ENCODE data around the gene SH3PXD2B. TPM values are rescaled to one million over a fixed set of nuclear protein-coding genes. Genes with fewer than 3 reads are reported as not detected.

The SH3PXD2B gene
- polyA plus RNA-seq, 3 donors, result 0.19 to 0.77 (median 0.31) TPM

GRCh38 chr5:172478256-172478655, 23.9 kb upstream of the SH3PXD2B start:
- Histone ChIP-seq H2AFZ (ENCODE audit: insufficient read depth, low read depth, low read length, poor library complexity, severe bottlenecking) (no peak overlapping the region), H3K9ac (ENCODE audit: insufficient read depth, low read length, poor library complexity, severe bottlenecking) (no peak overlapping the region), H3K79me2 (ENCODE audit: insufficient read depth, low read length) (no peaks in the 10 kb centered on the region), H3K27ac (ENCODE audit: low read depth in 1 of 2, low read length in 2 of 2) (no peak overlapping the region), H3K9me3 (replicated peaks in 1 of 2; ENCODE audit: control insufficient read depth in 1 of 2, insufficient read depth in 1 of 2, low read length in 2 of 2) (no peaks in the 10 kb centered on the region), H3K4me2 (replicated peaks; ENCODE audit: extremely low read depth, low read length, poor library complexity, severe bottlenecking) (no peak overlapping the region), H4K20me1 (ENCODE audit: insufficient read depth, low read length) (no peaks in the 10 kb centered on the region), H3K4me1 (ENCODE audit: control insufficient read depth in 1 of 2, insufficient read depth in 2 of 2, low read length in 2 of 2) (no peaks in the 10 kb centered on the region), H3K4me3 (replicated peaks in 1 of 3; ENCODE audit: low read depth in 2 of 3, low read length in 3 of 3) (no peak overlapping the region), H3K27me3 (ENCODE audit: control insufficient read depth in 2 of 2, insufficient read depth in 2 of 2, low read length in 2 of 2) (no peaks in the 10 kb centered on the region), H3K36me3 (replicated peaks in 1 of 2; ENCODE audit: control insufficient read depth in 1 of 2, insufficient read depth in 2 of 2, low read length in 2 of 2) (no peaks in the 10 kb centered on the region)
- H3K4me1 Mint-ChIP-seq, result peaks cover 2% of the 10 kb centered on the region
- 90% methylated on average over 2 of the region's 3 CpGs for WGBS (ENCODE audit: insufficient coverage)
- intact Hi-C loops (cut with micrococcal nuclease), result loop anchor here (2.0 to 10.0 kb wide), 3 partner anchors 219 to 447 kb away; no protein-coding TSS in a partner anchor
- peaks cover 2 to 10% (median 6%) of the 10 kb centered on the region in 3 donors for H3K27me3 Mint-ChIP-seq (ENCODE audit: low read depth in 3 of 3)
- DNase-seq, result no peak
- peaks cover 0 to under 1% (median 0%) of the 10 kb centered on the region in 7 donors for H3K9me3 Mint-ChIP-seq
- H3K36me3 Mint-ChIP-seq, result no peaks in the 10 kb centered on the region
- H3K4me3 Mint-ChIP-seq, result no peak overlapping the region
- no peak for TF ChIP-seq CTCF (IDR thresholded peaks at IDR 0.05)
- no peak overlapping the region for H3K27ac Mint-ChIP-seq

GRCh38 chr5:172477466-172477865, 23.1 kb upstream of the SH3PXD2B start:
- peaks cover 0 to 11% (median 6%) of the 10 kb centered on the region in 3 donors for H3K27me3 Mint-ChIP-seq (ENCODE audit: low read depth in 3 of 3)
- Histone ChIP-seq H3K4me2 (replicated peaks; ENCODE audit: extremely low read depth, low read length, poor library complexity, severe bottlenecking) (no peak overlapping the region), H4K20me1 (ENCODE audit: insufficient read depth, low read length) (no peaks in the 10 kb centered on the region), H3K9me3 (replicated peaks in 1 of 2; ENCODE audit: control insufficient read depth in 1 of 2, insufficient read depth in 1 of 2, low read length in 2 of 2) (no peaks in the 10 kb centered on the region), H3K27ac (ENCODE audit: low read depth in 1 of 2, low read length in 2 of 2) (no peak overlapping the region), H3K9ac (ENCODE audit: insufficient read depth, low read length, poor library complexity, severe bottlenecking) (no peak overlapping the region), H3K4me1 (ENCODE audit: control insufficient read depth in 1 of 2, insufficient read depth in 2 of 2, low read length in 2 of 2) (no peaks in the 10 kb centered on the region), H3K79me2 (ENCODE audit: insufficient read depth, low read length) (no peaks in the 10 kb centered on the region), H3K27me3 (ENCODE audit: control insufficient read depth in 2 of 2, insufficient read depth in 2 of 2, low read length in 2 of 2) (no peaks in the 10 kb centered on the region), H2AFZ (ENCODE audit: insufficient read depth, low read depth, low read length, poor library complexity, severe bottlenecking) (no peak overlapping the region), H3K36me3 (replicated peaks in 1 of 2; ENCODE audit: control insufficient read depth in 1 of 2, insufficient read depth in 2 of 2, low read length in 2 of 2) (no peaks in the 10 kb centered on the region), H3K4me3 (replicated peaks in 1 of 3; ENCODE audit: low read depth in 2 of 3, low read length in 3 of 3) (no peak overlapping the region)
- intact Hi-C loops (cut with micrococcal nuclease), result loop anchor here (5.0 to 10.0 kb wide), 2 partner anchors 220 to 447 kb away; no protein-coding TSS in a partner anchor
- H3K4me3 Mint-ChIP-seq, result no peak overlapping the region
- no peak overlapping the region for H3K27ac Mint-ChIP-seq
- no peaks in the 10 kb centered on the region for H3K9me3 Mint-ChIP-seq
- DNase-seq, result no peak
- no peak for TF ChIP-seq CTCF (IDR thresholded peaks at IDR 0.05)
- H3K36me3 Mint-ChIP-seq, result no peaks in the 10 kb centered on the region
- H3K4me1 Mint-ChIP-seq, result peaks cover 2% of the 10 kb centered on the region
- WGBS (ENCODE audit: insufficient coverage), result 82% methylated on average over 4 of the region's 4 CpGs

All from CD14-positive monocyte (primary cell).